NCI-H128 (cell line): Measurements from ENCODE around the gene FBXW7.
"Not testable (repeated sequence)": the region's sequence is repeated elsewhere in the genome, so short reads cannot be mapped to it uniquely, and the experiment has no call there.

ENCODE experiments used
- DNase-seq: peaks from one replicate; lab custom pipeline; 2025; ENCODE audit not compliant: unreplicated experiment; lab: John Stamatoyannopoulos, UW

FBXW7 gene

GRCh38 chr4:152550687-152551086 is 14.8 kb upstream of the FBXW7 start:
- DNase-seq: not testable (repeated sequence)

GRCh38 chr4:152545088-152545487 is 9.2 kb upstream of the FBXW7 start:
- no peak for DNase-seq

GRCh38 chr4:152544533-152544932 is 8.6 kb upstream of the FBXW7 start:
- DNase-seq: not testable (repeated sequence)

GRCh38 chr4:152540941-152541340 is 5.0 kb upstream of the FBXW7 start:
- no peak for DNase-seq

GRCh38 chr4:152540293-152540674 is 4.4 kb upstream of the FBXW7 start:
- DNase-seq: no peak

- no peak for DNase-seq
These were observed 3.8 kb upstream of the FBXW7 start for GRCh38 chr4:152539556-152540292.

- DNase-seq: no peak
These were observed 2.0 kb upstream of the FBXW7 start for GRCh38 chr4:152537881-152538280.

- no peak for DNase-seq
These were observed 772 bp upstream of the FBXW7 start for GRCh38 chr4:152536545-152537182.

GRCh38 chr4:152535360-152535902 is 461 bp downstream of the FBXW7 start:
- DNase-seq: no peak

- no peak for DNase-seq
These were observed 1.1 kb downstream of the FBXW7 start for GRCh38 chr4:152534541-152535359.

- no peak for DNase-seq
These were observed 4.4 kb downstream of the FBXW7 start for GRCh38 chr4:152531479-152531878.

GRCh38 chr4:152530600-152530999 is 5.3 kb downstream of the FBXW7 start:
- DNase-seq: no peak

GRCh38 chr4:152529880-152530279 is 6.0 kb downstream of the FBXW7 start:
- DNase-seq: no peak

- no peak for DNase-seq
These were observed 7.8 kb downstream of the FBXW7 start for GRCh38 chr4:152528060-152528459.

- DNase-seq: no peak
These were observed 10.0 kb downstream of the FBXW7 start for GRCh38 chr4:152525878-152526277.

GRCh38 chr4:152524427-152524826 is 11.5 kb downstream of the FBXW7 start:
- no peak for DNase-seq

- DNase-seq: no peak
These were observed 12.2 kb downstream of the FBXW7 start for GRCh38 chr4:152523731-152524130.

GRCh38 chr4:152522754-152523153 is 13.1 kb downstream of the FBXW7 start:
- DNase-seq: no peak

- DNase-seq: no peak
These were observed 13.6 kb downstream of the FBXW7 start for GRCh38 chr4:152522245-152522644.

GRCh38 chr4:152516156-152516555 is 19.7 kb downstream of the FBXW7 start:
- DNase-seq: no peak

- no peak for DNase-seq
These were observed 20.2 kb downstream of the FBXW7 start for GRCh38 chr4:152515678-152516077.

GRCh38 chr4:152514356-152514755 is 21.5 kb downstream of the FBXW7 start:
- DNase-seq: no peak
